ENCODE measurements around the gene ORC4. TPM values are rescaled to one million over a fixed set of nuclear protein-coding genes. Genes with fewer than 3 reads are reported as not detected.
A peak's percentile ranks its signal among the peaks of the same experiment; 100 is the strongest.

ORC4 gene
- total and polyA plus RNA-seq, 2 experiments from 2014 or later: 39.1 to 51.4 TPM

DNA sequence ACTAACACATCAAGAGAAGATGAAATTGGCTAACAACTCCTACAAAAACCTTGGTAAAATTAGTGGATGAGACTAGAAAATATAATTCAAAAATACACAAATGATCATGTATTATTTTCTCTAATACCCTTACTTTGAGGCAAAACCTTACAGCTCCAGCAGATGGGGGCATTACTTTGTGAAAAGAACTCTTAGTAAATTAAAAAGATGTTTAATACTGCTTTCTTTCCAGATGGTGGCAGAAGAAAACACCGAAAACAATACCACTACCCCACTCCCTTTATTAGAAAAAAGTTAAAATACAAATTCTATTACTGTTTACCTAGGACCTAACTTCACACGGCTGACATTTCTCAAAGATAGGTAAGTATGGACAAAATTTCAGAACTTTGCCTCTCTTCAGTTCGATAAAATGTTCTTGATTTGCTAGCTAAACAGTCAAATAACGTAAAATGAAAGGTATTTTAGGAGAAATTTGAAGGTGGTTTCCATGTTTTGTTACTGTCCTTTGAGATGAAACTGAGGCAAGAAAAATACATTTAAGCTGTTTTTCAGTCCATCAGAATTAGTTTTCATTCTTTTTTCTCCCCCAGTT, 30.6 kb downstream of the ORC4 start:
- Histone ChIP-seq H3K9me3 (ENCODE audit: low read depth) (no peaks in the 10 kb centered on the region), H2AFZ (peak overlapping the region; percentile 46; the same call in 1 of the 2 replicates), H3K27ac (no peak overlapping the region), H3K4me2 (ENCODE audit: unreplicated experiment) (peak overlapping the region; percentile 43), H3K36me3 (ENCODE audit: low read depth) (no peaks in the 10 kb centered on the region), H3K9me2 (ENCODE audit: insufficient read depth) (no peaks in the 10 kb centered on the region), H3K4me3 (no peak overlapping the region), H4K20me1 (ENCODE audit: insufficient read depth) (no peaks in the 10 kb centered on the region), H3K4me1 (ENCODE audit: insufficient read depth) (0 out of 2 replicates have a peak, but pooled peaks cover 4% of the 10 kb centered on the region), H3K27me3 (replicated peaks; ENCODE audit: insufficient read depth) (no peaks in the 10 kb centered on the region), H3K79me2 (ENCODE audit: insufficient read depth) (peaks cover 84% of the 10 kb centered on the region), H3F3A (ENCODE audit: insufficient read depth) (no peaks in the 10 kb centered on the region), H3K9ac (peak overlapping the region; percentile 24; the same call in 1 of the 2 replicates)
- peak; percentile 78 for DNase-seq
- TF ChIP-seq EZH2 (IDR thresholded peaks at IDR 0.05; ENCODE audit: insufficient read depth, poor library complexity, severe bottlenecking) (no peak), EZH2phosphoT487 (IDR thresholded peaks at IDR 0.05; ENCODE audit: insufficient read depth, low read depth) (no peak)
- in situ Hi-C loops (cut with MboI): loop anchor here (10.0 to 25.0 kb wide), 2 partner anchors 525 to 997 kb away; no protein-coding TSS in a partner anchor
- WGBS, 2 experiments (ENCODE audit: low coverage in 1 of 2, low lambda C conversion rate in 2 of 2, missing lambda C conversion rate in 2 of 2): 30 to 31% methylated on average over 4 of the region's 4 CpGs

GRCh38 chr2:147989102-147989501, 31.4 kb downstream of the ORC4 start:
- no peaks in the 10 kb centered on the region for H4K20me1 ChIP-seq (ENCODE audit: insufficient read depth)
- in situ Hi-C loops (cut with MboI): loop anchor here (25.0 kb wide), 1 partner anchor 998 kb away; no protein-coding TSS in a partner anchor
- no peaks in the 10 kb centered on the region for H3K27me3 ChIP-seq (replicated peaks; ENCODE audit: insufficient read depth)
- WGBS, 2 experiments (ENCODE audit: low coverage in 1 of 2, low lambda C conversion rate in 2 of 2, missing lambda C conversion rate in 2 of 2): 87 to 90% methylated on average over 3 of the region's 3 CpGs
- no peaks in the 10 kb centered on the region for H3K36me3 ChIP-seq (ENCODE audit: low read depth)
- no peak for TF ChIP-seq EZH2 (IDR thresholded peaks at IDR 0.05; ENCODE audit: insufficient read depth, poor library complexity, severe bottlenecking)
- TF ChIP-seq EZH2phosphoT487 (IDR thresholded peaks at IDR 0.05; ENCODE audit: insufficient read depth, low read depth): no peak
- H3K9me3 ChIP-seq (ENCODE audit: low read depth): no peaks in the 10 kb centered on the region
- DNase-seq: no peak
- no peak overlapping the region for H2AFZ ChIP-seq
- 0 out of 2 replicates have a peak, but pooled peaks cover 4% of the 10 kb centered on the region for H3K4me1 ChIP-seq (ENCODE audit: insufficient read depth)
- H3K4me2 ChIP-seq (ENCODE audit: unreplicated experiment): no peak overlapping the region
- H3K4me3 ChIP-seq: no peak overlapping the region
- H3K9ac ChIP-seq: no peak overlapping the region
- no peaks in the 10 kb centered on the region for H3K9me2 ChIP-seq (ENCODE audit: insufficient read depth)
- H3F3A ChIP-seq (ENCODE audit: insufficient read depth): no peaks in the 10 kb centered on the region
- H3K27ac ChIP-seq: no peak overlapping the region
- peaks cover 81% of the 10 kb centered on the region for H3K79me2 ChIP-seq (ENCODE audit: insufficient read depth)

DNA sequence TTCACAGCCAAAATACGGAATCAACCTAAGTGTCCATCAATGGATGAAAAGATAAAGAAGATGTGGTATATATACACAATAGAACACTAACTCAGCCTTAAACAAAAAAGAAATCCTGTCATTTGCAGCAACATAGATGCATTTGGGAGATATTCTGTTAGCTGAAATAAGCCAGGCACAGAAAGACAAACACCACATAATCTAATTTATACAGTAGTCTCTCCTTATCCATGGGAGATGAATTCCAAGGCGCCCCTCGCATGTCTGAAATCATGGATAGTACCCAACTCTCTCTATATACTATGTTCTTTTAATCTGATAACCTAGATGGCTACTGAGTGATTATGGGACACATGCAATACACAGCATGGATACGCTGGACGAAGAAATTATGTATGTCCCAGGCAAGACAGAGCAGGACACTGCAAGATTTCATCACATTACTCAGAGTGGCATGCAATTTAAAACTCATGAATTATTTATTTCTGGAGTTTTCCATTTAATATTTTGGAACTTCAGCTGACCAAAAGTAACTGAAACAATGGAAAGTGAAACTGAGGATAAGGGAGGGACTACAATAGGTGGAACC, 39.5 kb downstream of the ORC4 start:
- 98% methylated on average over 5 of the region's 5 CpGs for WGBS, 2 experiments (ENCODE audit: low coverage in 1 of 2, low lambda C conversion rate in 2 of 2, missing lambda C conversion rate in 2 of 2)
- H3F3A ChIP-seq (ENCODE audit: insufficient read depth): no peaks in the 10 kb centered on the region
- H3K4me2 ChIP-seq (ENCODE audit: unreplicated experiment): no peak overlapping the region
- H2AFZ ChIP-seq: no peak overlapping the region
- no peaks in the 10 kb centered on the region for H4K20me1 ChIP-seq (ENCODE audit: insufficient read depth)
- no peaks in the 10 kb centered on the region for H3K27me3 ChIP-seq (replicated peaks; ENCODE audit: insufficient read depth)
- H3K27ac ChIP-seq: no peak overlapping the region
- TF ChIP-seq EZH2 (IDR thresholded peaks at IDR 0.05; ENCODE audit: insufficient read depth, poor library complexity, severe bottlenecking) (no peak), EZH2phosphoT487 (IDR thresholded peaks at IDR 0.05; ENCODE audit: insufficient read depth, low read depth) (no peak)
- peaks cover 82% of the 10 kb centered on the region for H3K79me2 ChIP-seq (ENCODE audit: insufficient read depth)
- H3K36me3 ChIP-seq (ENCODE audit: low read depth): no peaks in the 10 kb centered on the region
- no peak overlapping the region for H3K4me3 ChIP-seq
- no peaks in the 10 kb centered on the region for H3K9me2 ChIP-seq (ENCODE audit: insufficient read depth)
- DNase-seq: no peak
- no peaks in the 10 kb centered on the region for H3K9me3 ChIP-seq (ENCODE audit: low read depth)
- no peaks in the 10 kb centered on the region for H3K4me1 ChIP-seq (ENCODE audit: insufficient read depth)
- no peak overlapping the region for H3K9ac ChIP-seq
- in situ Hi-C loops (cut with MboI): loop anchor here (25.0 kb wide), 1 partner anchor 1006 kb away; no protein-coding TSS in a partner anchor

- 96 to 100% methylated on average over 3 of the region's 3 CpGs for WGBS, 2 experiments (ENCODE audit: low coverage in 1 of 2, low lambda C conversion rate in 2 of 2, missing lambda C conversion rate in 2 of 2)
- Histone ChIP-seq H3K9ac (no peak overlapping the region), H3K4me3 (no peak overlapping the region), H3K4me2 (ENCODE audit: unreplicated experiment) (no peak overlapping the region), H3K36me3 (ENCODE audit: low read depth) (no peaks in the 10 kb centered on the region), H3K9me2 (ENCODE audit: insufficient read depth) (no peaks in the 10 kb centered on the region), H3F3A (ENCODE audit: insufficient read depth) (no peaks in the 10 kb centered on the region), H2AFZ (no peak overlapping the region), H3K79me2 (ENCODE audit: insufficient read depth) (peaks cover 56% of the 10 kb centered on the region), H3K27ac (no peak overlapping the region), H3K27me3 (replicated peaks; ENCODE audit: insufficient read depth) (no peaks in the 10 kb centered on the region), H4K20me1 (ENCODE audit: insufficient read depth) (no peaks in the 10 kb centered on the region), H3K4me1 (ENCODE audit: insufficient read depth) (no peaks in the 10 kb centered on the region), H3K9me3 (ENCODE audit: low read depth) (no peaks in the 10 kb centered on the region)
- DNase-seq: no peak
- in situ Hi-C loops (cut with MboI): loop anchor here (25.0 kb wide), 1 partner anchor 1010 kb away; no protein-coding TSS in a partner anchor
- TF ChIP-seq EZH2 (IDR thresholded peaks at IDR 0.05; ENCODE audit: insufficient read depth, poor library complexity, severe bottlenecking) (no peak), EZH2phosphoT487 (IDR thresholded peaks at IDR 0.05; ENCODE audit: insufficient read depth, low read depth) (no peak)
These were observed 42.9 kb downstream of the ORC4 start for GRCh38 chr2:147977679-147978078.
